NCI-H226 (cell line): ENCODE results near the gene ANO9.
A peak's percentile ranks its signal among the peaks of the same experiment; 100 is the strongest.
"Not testable (repeated sequence)": the region's sequence is repeated elsewhere in the genome, so short reads cannot be mapped to it uniquely, and the experiment has no call there.

Source experiments
- DNase-seq: peaks from one replicate; pipeline ENCODE4 v3.0.0-alpha.2; 2015

The ANO9 gene

GRCh38 chr11:413120-414081 lies 28.4 kb downstream of the ANO9 start:
- DNase-seq = no peak

DNA sequence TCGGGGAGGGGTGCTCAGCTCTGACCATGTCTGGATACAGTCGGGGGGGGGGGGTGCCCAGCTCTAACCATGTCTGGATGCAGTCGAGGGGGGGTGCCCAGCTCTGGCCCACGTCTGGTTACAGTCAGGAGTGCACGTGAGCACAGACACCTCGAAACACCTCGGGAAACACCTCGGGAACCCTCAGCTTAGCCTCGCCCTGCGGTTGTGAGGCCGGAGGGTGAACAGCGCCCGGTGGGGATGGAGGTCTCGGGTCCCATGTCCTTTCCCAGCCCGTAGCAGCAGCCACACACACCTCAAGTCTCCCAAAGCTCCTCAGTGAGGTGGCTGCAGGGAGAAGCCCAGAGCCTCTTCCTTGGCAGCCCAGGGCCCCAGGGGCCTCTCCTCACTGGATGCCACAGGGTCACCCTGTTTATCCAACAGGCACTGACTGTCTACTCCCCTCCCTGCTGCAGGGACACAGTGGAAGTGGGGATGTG lies 29.1 kb downstream of the ANO9 start:
- no peak for DNase-seq

DNA sequence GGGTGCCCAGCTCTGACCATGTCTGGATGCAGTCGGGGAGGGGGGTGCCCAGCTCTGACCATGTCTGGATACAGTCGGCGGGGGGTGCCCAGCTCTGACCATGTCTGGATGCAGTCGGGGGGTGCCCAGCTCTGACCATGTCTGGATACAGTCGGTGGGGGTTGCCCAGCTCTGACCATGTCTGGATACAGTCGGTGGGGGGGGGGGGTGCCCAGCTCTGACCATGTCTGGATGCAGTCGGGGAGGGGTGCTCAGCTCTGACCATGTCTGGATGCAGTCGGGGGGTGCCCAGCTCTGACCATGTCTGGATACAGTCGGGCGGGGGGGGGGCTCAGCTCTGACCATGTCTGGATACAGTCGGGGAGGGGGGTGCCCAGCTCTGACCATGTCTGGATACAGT lies 30.3 kb downstream of the ANO9 start:
- DNase-seq = not testable (repeated sequence)

- DNase-seq = not testable (repeated sequence)
Observed at GRCh38 chr11:410711-411110, 31.1 kb downstream of the ANO9 start.

DNA sequence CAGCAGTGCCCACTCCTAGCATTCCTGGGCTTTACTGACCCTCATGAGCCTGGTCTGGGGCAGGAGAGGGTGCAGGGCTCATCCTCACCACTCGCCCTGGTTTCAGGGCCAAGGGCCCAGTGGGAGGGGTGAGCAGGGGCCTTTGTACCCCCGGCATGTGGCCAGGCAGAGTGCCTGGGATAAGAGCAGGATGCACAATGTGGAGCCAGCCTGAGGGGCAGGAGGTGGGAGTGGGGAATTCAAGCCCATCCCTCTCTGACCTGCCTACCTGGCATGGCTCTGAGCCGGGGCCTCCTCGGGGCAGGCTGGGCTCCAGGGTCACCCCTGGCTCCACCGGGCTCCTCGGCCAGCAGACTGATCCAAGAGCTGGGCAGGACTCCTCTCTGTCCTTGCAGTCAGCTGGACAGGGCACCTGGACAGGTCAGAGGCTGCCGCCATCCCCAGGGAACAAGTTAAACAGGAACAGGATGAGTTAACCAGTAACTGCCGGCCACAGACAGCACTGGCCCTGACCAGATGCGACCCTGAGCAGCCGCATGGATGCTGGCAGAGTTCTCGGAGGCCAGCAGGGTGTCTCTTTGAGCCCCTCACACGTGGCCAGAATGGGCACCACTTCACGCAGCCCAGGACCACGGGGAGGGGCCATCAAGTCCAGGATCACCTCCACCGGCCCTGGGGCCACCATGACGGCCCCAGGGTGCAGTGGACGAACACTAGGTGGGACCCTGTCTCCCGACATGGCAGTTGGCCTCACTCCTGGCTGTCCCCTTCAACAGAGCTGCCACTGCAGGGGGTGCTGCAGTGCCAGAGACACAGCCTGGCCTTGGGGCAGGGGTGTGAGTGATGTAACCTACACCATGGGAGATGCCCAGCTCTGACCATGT lies 32.0 kb downstream of the ANO9 start:
- no peak for DNase-seq

- no peak for DNase-seq
Observed at GRCh38 chr11:409008-409599, 32.7 kb downstream of the ANO9 start.

DNA sequence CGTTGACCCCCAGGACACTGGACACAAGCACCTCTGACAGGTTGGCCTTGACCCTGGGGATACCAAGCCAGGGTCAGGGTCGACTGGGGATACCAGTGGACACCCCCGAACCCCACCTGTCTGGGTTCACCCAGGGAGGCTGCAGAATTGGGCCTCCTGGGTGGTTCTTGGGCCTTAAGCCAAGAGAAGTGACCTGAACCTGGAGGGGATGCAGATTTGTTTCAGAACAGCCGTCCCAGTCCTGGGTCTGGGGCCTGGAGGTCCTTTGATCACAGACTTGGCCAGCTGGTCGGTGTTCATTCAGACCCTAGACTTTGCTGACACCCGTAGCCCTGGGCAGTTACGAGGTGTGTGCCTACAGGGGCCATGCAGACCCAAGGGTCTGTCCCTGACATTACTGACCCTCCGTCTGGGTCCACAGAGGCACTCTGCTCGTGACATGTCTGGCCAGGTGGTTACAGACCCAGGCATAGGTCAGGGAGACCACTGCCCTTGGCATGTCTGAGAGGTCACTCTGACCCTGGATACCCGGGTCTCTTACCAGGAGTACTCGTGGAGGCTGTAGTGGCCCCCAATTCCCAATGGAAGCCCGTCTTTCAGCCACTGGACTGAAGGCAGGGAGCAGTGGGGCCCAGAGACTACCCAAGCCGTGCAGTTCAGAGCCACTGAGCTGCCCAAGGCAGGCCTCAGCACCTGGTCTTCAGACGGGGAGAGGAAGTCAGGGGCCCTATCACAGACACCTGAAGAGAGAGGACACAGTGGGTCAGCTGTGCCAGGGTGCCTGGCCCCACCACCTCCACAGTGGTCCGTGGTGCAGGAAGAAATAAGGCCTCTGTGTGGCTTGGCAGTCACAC lies 33.4 kb downstream of the ANO9 start:
- DNase-seq = no peak

DNA sequence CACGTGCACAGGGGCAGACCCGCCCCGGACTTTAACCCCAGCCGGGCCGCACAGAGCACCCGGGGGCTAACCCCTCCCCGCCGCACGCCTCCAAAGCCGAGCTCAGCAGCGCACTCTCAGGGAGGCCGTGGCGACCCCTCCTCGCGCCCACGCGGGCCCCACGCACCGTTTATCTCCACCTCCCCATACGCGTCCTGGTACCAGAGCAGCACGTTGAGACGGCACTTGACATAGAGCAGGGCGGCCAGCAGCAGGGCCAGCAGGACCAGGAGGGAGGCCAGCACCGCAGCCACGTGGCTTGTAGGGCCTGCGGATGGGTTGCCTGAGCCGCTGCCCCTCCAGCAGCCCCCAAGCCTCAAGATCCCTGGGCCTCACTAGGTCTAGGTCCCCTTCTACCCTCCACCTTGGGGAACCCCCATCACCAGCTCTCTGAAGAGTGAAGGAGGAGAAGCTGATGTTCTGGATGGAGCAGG lies 34.1 kb downstream of the ANO9 start:
- DNase-seq = no peak

DNA sequence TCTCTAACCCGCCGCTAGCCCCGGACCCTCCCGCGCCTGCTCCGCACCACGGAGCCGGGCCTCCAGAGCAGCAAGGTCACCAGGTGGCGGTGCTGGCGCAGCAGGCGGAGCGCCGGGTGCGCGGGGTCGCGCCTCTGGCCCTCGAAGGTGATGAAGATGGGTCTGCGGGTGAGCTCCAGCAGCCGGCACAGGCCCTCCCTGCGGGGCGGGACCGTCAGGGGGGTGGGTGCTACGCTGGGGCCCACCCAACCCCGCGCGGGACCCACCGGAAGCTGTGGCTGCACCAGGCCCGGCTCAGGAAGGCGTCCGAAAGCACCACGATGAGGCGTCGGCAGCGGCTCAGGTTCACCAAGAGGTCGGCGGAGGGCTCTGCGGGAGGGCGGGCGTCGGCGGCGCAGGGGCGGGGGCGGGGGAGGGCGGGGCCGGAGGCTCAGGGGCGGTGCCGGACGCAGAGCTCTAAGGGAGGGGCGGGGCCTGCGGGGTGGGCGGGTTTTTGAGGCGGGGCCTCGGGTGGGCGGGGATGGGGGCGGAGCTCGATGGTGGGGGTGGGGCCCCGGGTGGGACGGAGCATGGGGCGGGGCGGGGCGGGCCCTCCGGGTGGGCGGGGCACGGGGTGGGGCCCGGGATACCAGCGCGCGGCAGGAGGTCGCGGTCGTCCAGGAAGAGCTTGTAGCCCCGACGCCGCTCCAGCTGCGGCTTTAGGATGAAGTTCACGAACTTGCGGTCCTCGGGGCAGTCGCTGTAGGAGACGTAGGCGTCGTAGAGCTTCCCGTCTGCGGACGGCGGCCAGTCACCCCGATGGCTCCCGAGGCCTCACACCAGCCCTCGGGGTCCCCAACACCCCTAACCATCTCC lies 34.8 kb downstream of the ANO9 start:
- DNase-seq = peak; percentile 89

DNA sequence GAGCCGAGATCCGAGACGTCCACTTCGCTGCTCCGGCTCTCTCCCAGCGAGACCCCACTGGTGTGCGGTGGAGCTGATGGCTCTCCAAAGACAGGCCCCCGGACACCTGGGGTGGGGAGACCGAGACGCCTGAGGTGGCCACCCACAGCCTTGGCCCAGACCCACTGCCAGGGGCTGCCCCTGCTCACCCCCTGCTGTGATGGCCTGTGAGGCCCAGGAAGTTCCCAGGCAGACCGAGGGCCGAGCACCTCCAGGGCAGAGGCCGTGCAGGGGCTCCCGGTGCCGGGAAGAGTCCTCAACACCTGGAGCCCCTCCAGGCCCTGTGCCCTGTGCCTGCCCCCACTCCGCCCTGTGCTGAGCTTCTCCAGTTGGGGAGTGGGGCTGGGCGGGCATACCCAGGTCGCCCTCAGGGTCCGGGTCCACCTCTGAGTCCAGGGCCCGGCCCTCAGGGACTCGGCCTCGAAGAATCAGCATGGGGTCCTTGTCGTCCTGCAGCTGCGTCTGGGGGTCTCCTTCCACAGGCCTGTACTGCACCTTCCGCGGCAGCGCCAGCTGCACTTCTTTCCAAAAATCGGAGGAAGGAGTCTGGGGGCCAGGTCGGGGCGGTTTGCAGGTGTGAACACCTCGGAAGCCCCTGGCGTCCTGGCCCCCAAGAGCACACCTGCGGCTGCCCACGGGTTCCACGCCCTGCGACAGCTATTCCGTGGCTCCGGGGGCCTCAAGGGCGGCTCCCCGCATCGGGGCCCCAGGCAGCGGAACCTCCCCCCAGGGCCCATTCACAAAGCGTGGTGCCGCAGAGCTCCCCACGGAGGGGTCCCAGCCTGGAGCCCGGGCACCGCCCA lies 35.6 kb downstream of the ANO9 start:
- no peak for DNase-seq

- DNase-seq = no peak
Observed at GRCh38 chr11:405323-405953, 36.4 kb downstream of the ANO9 start.

DNA sequence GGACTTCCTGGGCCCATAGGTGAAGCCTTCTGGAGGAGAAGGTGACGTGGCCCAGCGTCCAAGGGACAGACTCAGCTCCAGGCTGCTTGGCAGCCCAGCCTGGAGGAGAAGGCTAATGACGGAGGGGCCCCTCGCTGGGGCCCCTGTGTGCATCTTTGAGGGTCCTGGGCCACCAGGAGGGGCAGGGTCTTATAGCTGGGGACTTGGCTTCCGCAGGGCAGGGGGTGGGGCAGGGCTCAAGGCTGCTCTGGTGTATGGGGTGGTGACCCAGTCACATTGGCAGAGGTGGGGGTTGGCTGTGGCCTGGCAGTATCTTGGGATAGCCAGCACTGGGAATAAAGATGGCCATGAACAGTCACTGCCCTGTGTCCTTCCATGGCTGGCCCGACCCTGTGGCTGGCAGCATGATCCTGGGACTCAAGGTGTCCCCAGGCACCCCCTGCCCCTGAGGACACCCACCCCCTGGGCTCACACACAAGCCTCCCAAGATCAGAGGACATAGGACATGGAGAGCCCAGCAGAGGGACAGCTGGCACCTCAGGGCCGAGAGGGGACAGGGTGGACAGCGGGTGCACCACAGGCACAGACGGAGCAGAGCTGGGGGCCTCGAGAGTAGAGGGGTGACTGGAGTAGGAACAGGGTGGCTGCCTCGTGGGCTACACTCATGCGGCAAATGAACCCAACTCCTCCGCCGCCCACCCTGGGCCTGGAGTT lies 37.1 kb downstream of the ANO9 start:
- DNase-seq = no peak

- no peak for DNase-seq
Observed at GRCh38 chr11:403761-404431, 37.9 kb downstream of the ANO9 start.

- DNase-seq = no peak
Observed at GRCh38 chr11:403021-403760, 38.6 kb downstream of the ANO9 start.

DNA sequence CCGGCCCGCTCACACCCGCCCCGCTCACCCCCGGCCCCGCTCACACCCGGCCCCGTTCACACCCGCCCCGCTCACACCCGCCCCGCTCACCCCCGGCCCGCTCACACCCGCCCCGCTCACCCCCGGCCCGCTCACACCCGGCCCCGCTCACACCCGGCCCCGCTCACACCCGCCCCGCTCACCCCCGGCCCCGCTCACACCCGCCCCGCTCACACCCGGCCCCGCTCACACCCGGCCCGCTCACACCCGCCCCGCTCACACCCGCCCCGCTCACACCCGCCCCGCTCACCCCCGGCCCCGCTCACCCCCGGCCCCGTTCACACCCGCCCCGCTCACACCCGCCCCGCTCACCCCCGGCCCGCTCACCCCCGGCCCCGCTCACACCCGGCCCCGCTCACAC lies 40.6 kb downstream of the ANO9 start:
- DNase-seq = not testable (repeated sequence)

- no peak for DNase-seq
Observed at GRCh38 chr11:400241-400689, 41.5 kb downstream of the ANO9 start.

GRCh38 chr11:399731-400211 lies 42.0 kb downstream of the ANO9 start:
- no peak for DNase-seq
